OCI-LY7 (cell line): ENCODE results near the gene VCL. TPM values are rescaled to one million over a fixed set of nuclear protein-coding genes. Genes with fewer than 3 reads are reported as not detected.

Source experiments
- BruUV-seq: library from RNA; stranded (reverse); fragments of 400-500 nt; replicated peaks from 2 replicates; lab custom pipeline; 2021; lab: Mats Ljungman, UMichigan
- CTCF ChIA-PET: fragments of 300-600 bp; sonication (Branson Sonifier 250); formaldehyde crosslinking; loops from one replicate; lab custom pipeline; 2022; ENCODE audit warnings: antibody characterized with exemption; ENCODE audit not compliant: unreplicated experiment; lab: Charles Lee
- POLR2A ChIA-PET: fragments of 300-600 bp; sonication (Branson Sonifier 250); formaldehyde crosslinking; loops from one replicate; lab custom pipeline; 2022; ENCODE audit warnings: antibody characterized with exemption; lab: Charles Lee
- DNase-seq: peaks from one replicate; pipeline ENCODE4 v3.0.0-alpha.2; 2015; ENCODE audit warnings: low spot score
- H2AFZ ChIP-seq: fragments of 200-600 bp; sonication (generic), shearing (Covaris generic); 2 replicates; pipeline ENCODE4 v1.6.1; 2014; ENCODE audit warnings: mild to moderate bottlenecking, antibody characterized with exemption, low read length, moderate library complexity
- H3K27ac ChIP-seq: fragments of 200-600 bp; sonication (generic); 2 replicates; pipeline ENCODE4 v1.5.1; 2014; ENCODE audit warnings: mixed run types, low read depth, mild to moderate bottlenecking, moderate library complexity, low read length, inconsistent platforms; ENCODE audit not compliant: poor library complexity, severe bottlenecking
- H3K36me3 ChIP-seq: fragments of 200-600 bp; sonication (generic); 2 replicates; pipeline ENCODE4 v1.6.1; 2014; ENCODE audit warnings: mild to moderate bottlenecking, antibody characterized with exemption, low read length, moderate library complexity, mixed read lengths; ENCODE audit not compliant: insufficient read depth
- H3K4me1 ChIP-seq: fragments of 200-600 bp; sonication (generic); 2 replicates; pipeline ENCODE4 v1.5.1; 2014; ENCODE audit warnings: mild to moderate bottlenecking, low read length; ENCODE audit not compliant: insufficient read depth, poor library complexity, severe bottlenecking
- H3K4me2 ChIP-seq: fragments of 200-600 bp; sonication (generic); 2 replicates; pipeline ENCODE4 v1.6.1; 2014; ENCODE audit warnings: mild to moderate bottlenecking, low read length
- H3K4me3 ChIP-seq: fragments of 200-600 bp; sonication (generic); 2 replicates; pipeline ENCODE4 v1.5.1; 2014; ENCODE audit warnings: mild to moderate bottlenecking, low read depth, low read length; ENCODE audit not compliant: poor library complexity, severe bottlenecking
- H3K79me2 ChIP-seq: fragments of 200-600 bp; sonication (generic); 2 replicates; pipeline ENCODE4 v1.6.1; 2016; ENCODE audit warnings: low read depth, mild to moderate bottlenecking, low read length, moderate library complexity, mixed read lengths; ENCODE audit not compliant: insufficient read depth
- H3K9me2 ChIP-seq: fragments of 200-600 bp; sonication (generic); 2 replicates; pipeline ENCODE4 v1.6.1; 2016; ENCODE audit warnings: mild to moderate bottlenecking, low read length, mixed read lengths; ENCODE audit not compliant: insufficient read depth
- H3K9me3 ChIP-seq: fragments of 200-600 bp; sonication (generic); 2 replicates; pipeline ENCODE4 v1.6.1; 2014; ENCODE audit warnings: mild to moderate bottlenecking, mixed run types, low read length, mixed read lengths
- H4K20me1 ChIP-seq: fragments of 200-600 bp; sonication (generic); 2 replicates; pipeline ENCODE4 v1.6.1; 2014; ENCODE audit warnings: mild to moderate bottlenecking, antibody characterized with exemption, low read length, moderate library complexity, mixed read lengths; ENCODE audit not compliant: insufficient read depth
- EZH2phosphoT487 ChIP-seq: fragments of 200-600 bp; sonication (generic); IDR thresholded peaks from 2 replicates; pipeline ENCODE4 v1.6.1; 2018; ENCODE audit warnings: low read depth, borderline replicate concordance, mild to moderate bottlenecking, mixed run types, antibody characterized with exemption, low read length, moderate library complexity, mixed read lengths
- intact Hi-C: fragments of 100-400 bp; cut with micrococcal nuclease; formaldehyde crosslinking; loops from one replicate; pipeline ENCODE4 v1.10.0; 2022; ENCODE audit not compliant: unreplicated experiment
- total RNA-seq, 2 experiments: library from RNA; depleted of rRNA in 1 of 2; stranded (reverse); fragments of >200 nt in 1 of 2; shearing (Covaris generic) in 1 of 2; gene quantifications; 2 replicates each; pipeline ENCODE4 v1.2.3, GENCODE V29; 2014 to 2022
- TF ChIP-seq, protein P1 (sequence below): fragments of 200-600 bp; sonication (generic); conservative IDR thresholded peaks from 2 replicates; pipeline ENCODE4 v1.5.1; 2014; ENCODE audit warnings: mild to moderate bottlenecking, antibody characterized with exemption, low read length, moderate library complexity, mixed read lengths

Gene VCL
- total RNA-seq, 2 experiments from 2014 or later, result 19.1 to 55.5 TPM

- Histone ChIP-seq H3K4me1 (peaks cover 34% of the 10 kb centered on the region), H3K9me2 (no peaks in the 10 kb centered on the region), H3K4me3 (peak overlapping the region; percentile 93), H3K9me3 (no peaks in the 10 kb centered on the region), H3K79me2 (peaks cover 16% of the 10 kb centered on the region; the same call in 1 of the 2 replicates), H2AFZ (peak overlapping the region; percentile 97; the same call in 1 of the 2 replicates), H3K4me2 (peak overlapping the region; percentile 97), H3K27ac (peak overlapping the region; percentile 23), H4K20me1 (no peaks in the 10 kb centered on the region; the same call in 1 of the 2 replicates), H3K36me3 (no peaks in the 10 kb centered on the region)
- TF ChIP-seq, protein P1, sequence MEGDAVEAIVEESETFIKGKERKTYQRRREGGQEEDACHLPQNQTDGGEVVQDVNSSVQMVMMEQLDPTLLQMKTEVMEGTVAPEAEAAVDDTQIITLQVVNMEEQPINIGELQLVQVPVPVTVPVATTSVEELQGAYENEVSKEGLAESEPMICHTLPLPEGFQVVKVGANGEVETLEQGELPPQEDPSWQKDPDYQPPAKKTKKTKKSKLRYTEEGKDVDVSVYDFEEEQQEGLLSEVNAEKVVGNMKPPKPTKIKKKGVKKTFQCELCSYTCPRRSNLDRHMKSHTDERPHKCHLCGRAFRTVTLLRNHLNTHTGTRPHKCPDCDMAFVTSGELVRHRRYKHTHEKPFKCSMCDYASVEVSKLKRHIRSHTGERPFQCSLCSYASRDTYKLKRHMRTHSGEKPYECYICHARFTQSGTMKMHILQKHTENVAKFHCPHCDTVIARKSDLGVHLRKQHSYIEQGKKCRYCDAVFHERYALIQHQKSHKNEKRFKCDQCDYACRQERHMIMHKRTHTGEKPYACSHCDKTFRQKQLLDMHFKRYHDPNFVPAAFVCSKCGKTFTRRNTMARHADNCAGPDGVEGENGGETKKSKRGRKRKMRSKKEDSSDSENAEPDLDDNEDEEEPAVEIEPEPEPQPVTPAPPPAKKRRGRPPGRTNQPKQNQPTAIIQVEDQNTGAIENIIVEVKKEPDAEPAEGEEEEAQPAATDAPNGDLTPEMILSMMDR, result no peak
- no peak for TF ChIP-seq EZH2phosphoT487
- CTCF ChIA-PET, result interaction anchor here (0.6 to 1.7 kb wide), 4 partner anchors 13 to 89 kb away, joined by 3 to 5 read pairs (median 4); no protein-coding TSS in a partner anchor
- intact Hi-C loops, result loop anchor here (1.0 to 2.0 kb wide), 2 partner anchors 10 to 42 kb away; no protein-coding TSS in a partner anchor
- BruUV-seq, result no TSS peak
- POLR2A ChIA-PET, result interaction anchor here (1.2 to 4.4 kb wide), 2 partner anchors 12 to 99 kb away, joined by 4 to 48 read pairs; no protein-coding TSS in a partner anchor
- no peak for DNase-seq
Measured at GRCh38 chr10:73998623-73998928, 660 bp downstream of the VCL start.

GRCh38 chr10:73998929-73999691 lies 1.2 kb downstream of the VCL start:
- intact Hi-C loops, result loop anchor here (1.0 to 2.0 kb wide), 2 partner anchors 9 to 42 kb away; no protein-coding TSS in a partner anchor
- no peak overlapping the region for H2AFZ ChIP-seq
- no TSS peak for BruUV-seq
- H3K4me3 ChIP-seq, result peak overlapping the region; percentile 93
- H3K79me2 ChIP-seq, result peaks cover 21% of the 10 kb centered on the region; the same call in 1 of the 2 replicates
- ChIA-PET CTCF (interaction anchor here (0.6 to 1.7 kb wide), 5 partner anchors 13 to 90 kb away, joined by 3 to 5 read pairs (median 4); no protein-coding TSS in a partner anchor), POLR2A (interaction anchor here (0.8 to 4.4 kb wide), 4 partner anchors 12 to 100 kb away, joined by 3 to 48 read pairs (median 6); no protein-coding TSS in a partner anchor)
- no peaks in the 10 kb centered on the region for H3K9me2 ChIP-seq
- no peaks in the 10 kb centered on the region; the same call in 1 of the 2 replicates for H4K20me1 ChIP-seq
- DNase-seq, result peak; percentile 52
- H3K4me1 ChIP-seq, result peaks cover 39% of the 10 kb centered on the region
- TF ChIP-seq, protein P1, result no peak
- no peak for TF ChIP-seq EZH2phosphoT487
- H3K9me3 ChIP-seq, result no peaks in the 10 kb centered on the region
- H3K27ac ChIP-seq, result no peak overlapping the region
- peak overlapping the region; percentile 97 for H3K4me2 ChIP-seq
- H3K36me3 ChIP-seq, result no peaks in the 10 kb centered on the region
